Measurements from ENCODE around the gene LY9.

GRCh38 chr1:160866001-160866694, 70.2 kb downstream of the LY9 start:
- no peak for TF ChIP-seq POLR2A (IDR thresholded peaks at IDR 0.05)
- no peak for TF ChIP-seq CTCF (IDR thresholded peaks at IDR 0.05)
- TF ChIP-seq EP300 (IDR thresholded peaks at IDR 0.05), result no peak

All from ovary (tissue), 3 donors.